HG03378 (cell line): ENCODE data around the gene PSMG1.
"Not testable (repeated sequence)": the region's sequence is repeated elsewhere in the genome, so short reads cannot be mapped to it uniquely, and the experiment has no call there.

ENCODE experiments used
- ATAC-seq: cut with Tn5 transposase; IDR thresholded peaks from one replicate; pipeline ENCODE4 v1.9.1; 2021; ENCODE audit warnings: mild to moderate bottlenecking, moderate library complexity; ENCODE audit not compliant: unreplicated experiment

PSMG1 gene

GRCh38 chr21:39183272-39184049 is at the start of gene PSMG1:
Gene PSMG1, minus strand, starts transcription at chr21:39183451. Its CDS starts 66 bp downstream, at chr21:39183385.
- ATAC-seq, result peak; percentile 62

GRCh38 chr21:39232861-39233291 is 49.6 kb upstream of the PSMG1 start:
- ATAC-seq, result no peak

- no peak for ATAC-seq
These were observed 41.7 kb upstream of the PSMG1 start for GRCh38 chr21:39224930-39225329.

GRCh38 chr21:39221997-39222486 is 38.8 kb upstream of the PSMG1 start:
- no peak for ATAC-seq

GRCh38 chr21:39221282-39221996 is 38.2 kb upstream of the PSMG1 start:
- ATAC-seq, result no peak

GRCh38 chr21:39220875-39221274 is 37.6 kb upstream of the PSMG1 start:
- ATAC-seq, result not testable (repeated sequence)

GRCh38 chr21:39220150-39220549 is 36.9 kb upstream of the PSMG1 start:
- no peak for ATAC-seq

GRCh38 chr21:39218082-39218409 is 34.8 kb upstream of the PSMG1 start:
- ATAC-seq, result no peak

- ATAC-seq, result no peak
These were observed 34.3 kb upstream of the PSMG1 start for GRCh38 chr21:39217356-39218081.

GRCh38 chr21:39216290-39216689 is 33.0 kb upstream of the PSMG1 start:
- no peak for ATAC-seq

GRCh38 chr21:39215078-39215477 is 31.8 kb upstream of the PSMG1 start:
- ATAC-seq, result no peak

GRCh38 chr21:39209334-39209688 is 26.1 kb upstream of the PSMG1 start:
- ATAC-seq, result no peak

GRCh38 chr21:39208624-39209333 is 25.5 kb upstream of the PSMG1 start:
- ATAC-seq, result no peak

GRCh38 chr21:39204134-39204533 is 20.9 kb upstream of the PSMG1 start:
- no peak for ATAC-seq

- ATAC-seq, result no peak
These were observed 15.5 kb upstream of the PSMG1 start for GRCh38 chr21:39198800-39199199.

- no peak for ATAC-seq
These were observed 14.4 kb upstream of the PSMG1 start for GRCh38 chr21:39197448-39198233.

- no peak for ATAC-seq
These were observed 13.6 kb upstream of the PSMG1 start for GRCh38 chr21:39196838-39197237.

- no peak for ATAC-seq
These were observed 13.1 kb upstream of the PSMG1 start for GRCh38 chr21:39196310-39196709.

- ATAC-seq, result no peak
These were observed 10.1 kb upstream of the PSMG1 start for GRCh38 chr21:39193380-39193779.
